Testis (tissue), 3 donors: Measurements from ENCODE around the gene SMAD6. TPM values are rescaled to one million over a fixed set of nuclear protein-coding genes. Genes with fewer than 3 reads are reported as not detected.

Experiments
- DNase-seq: peaks from one replicate; pipeline ENCODE4 v3.0.0-alpha.2; 2019
- H3K27ac ChIP-seq, 2 donors: fragments of 200-600 bp; sonication (generic); one replicate each; pipeline ENCODE4 v1.5.1; 2019
- H3K27me3 ChIP-seq: fragments of 200-600 bp; sonication (generic); one replicate; pipeline ENCODE4 v1.5.1; 2019
- H3K36me3 ChIP-seq: fragments of 200-600 bp; sonication (generic); one replicate; pipeline ENCODE4 v1.5.1; 2017; ENCODE audit warnings: low read depth; ENCODE audit errors: missing control alignments
- H3K4me1 ChIP-seq: fragments of 200-600 bp; sonication (generic); one replicate; pipeline ENCODE4 v1.5.1; 2019
- H3K4me3 ChIP-seq, 2 donors: fragments of 200-600 bp; sonication (generic); one replicate each; pipeline ENCODE4 v1.5.1; 2017 to 2019
- H3K9me3 ChIP-seq: fragments of 200-600 bp; sonication (generic); one replicate; pipeline ENCODE4 v1.5.1; 2017
- POLR2A ChIP-seq: fragments of 450-650 bp; IDR thresholded peaks from one replicate; pipeline ENCODE4 v1.6.1; 2017; ENCODE audit warnings: antibody characterized with exemption, mild to moderate bottlenecking, moderate library complexity
- WGBS, 2 donors: methylation state at CpG; one replicate each; pipeline ENCODE4 v1.1.5; 2018; 5-methylcytosine and 5-hydroxymethylcytosine counted together
- intact Hi-C: fragments of 100-400 bp; cut with DNase I; formaldehyde crosslinking; loops from one replicate; pipeline ENCODE4 v1.15.1; 2023; ENCODE audit warnings: low total_unique reads
- polyA plus RNA-seq: library from polyadenylated mRNA; stranded (reverse); fragments of 350-450 nt; fragmentation: Illumina TruSeq; extraction: RNeasy Lipid Tissue Mini Kit (QIAGEN cat#74804); gene quantifications from one replicate; pipeline ENCODE4 v1.2.3, GENCODE V29; 2014; ENCODE audit warnings: low read depth, low replicate concordance; ENCODE audit not compliant: insufficient read depth
- total RNA-seq, 2 donors: library from RNA; depleted of rRNA; stranded (reverse); fragments of >200 nt; gene quantifications; one replicate each; pipeline ENCODE4 v1.2.3, GENCODE V29; 2016
- TF ChIP-seq, protein P1 (sequence below), 3 experiments: fragments of 450-650 bp in 2 of 3; fragments of 200-600 bp in 1 of 3; sonication (generic) in 1 of 3; IDR thresholded peaks; one replicate each; pipeline ENCODE4 v1.5.1; 2016 to 2019; ENCODE audit warnings: antibody characterized with exemption in 3 of 3, mild to moderate bottlenecking in 2 of 3, moderate library complexity in 1 of 3

Gene SMAD6
- total and polyA plus RNA-seq, 3 donors from 2014 or later, result 3.2 to 19.4 (median 17.5) TPM

DNA sequence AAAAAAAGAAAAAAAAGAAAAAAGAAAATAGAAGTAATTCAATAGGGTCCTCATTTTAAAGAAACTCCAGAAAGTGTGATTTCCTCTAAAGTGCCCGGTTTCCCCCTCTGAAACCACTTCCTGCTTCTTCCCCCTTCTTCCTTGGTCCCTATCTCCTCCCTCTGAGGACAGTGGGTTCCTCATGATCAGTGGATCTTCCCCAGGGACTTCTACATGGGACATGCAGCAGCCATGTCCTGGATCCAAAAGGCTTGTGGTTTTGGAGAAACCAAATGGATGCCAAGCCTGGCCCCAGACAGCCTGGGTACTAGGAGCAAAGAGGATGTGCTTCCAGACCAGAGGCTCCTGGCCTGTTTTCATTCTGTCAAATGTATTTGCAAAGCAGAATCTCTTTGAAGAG lies 26.6 kb upstream of the SMAD6 start:
- peaks cover 22% of the 10 kb centered on the region for H3K4me1 ChIP-seq
- no peaks in the 10 kb centered on the region for H3K27me3 ChIP-seq
- DNase-seq, result no peak
- 64 to 91% methylated on average over 1 of the region's 1 CpG for WGBS, 2 donors
- no peaks in the 10 kb centered on the region for H3K36me3 ChIP-seq
- intact Hi-C loops, result no loop called here
- no peak overlapping the region for H3K27ac ChIP-seq
- no peaks in the 10 kb centered on the region for H3K9me3 ChIP-seq
- TF ChIP-seq POLR2A, result no peak
- TF ChIP-seq, protein P1, sequence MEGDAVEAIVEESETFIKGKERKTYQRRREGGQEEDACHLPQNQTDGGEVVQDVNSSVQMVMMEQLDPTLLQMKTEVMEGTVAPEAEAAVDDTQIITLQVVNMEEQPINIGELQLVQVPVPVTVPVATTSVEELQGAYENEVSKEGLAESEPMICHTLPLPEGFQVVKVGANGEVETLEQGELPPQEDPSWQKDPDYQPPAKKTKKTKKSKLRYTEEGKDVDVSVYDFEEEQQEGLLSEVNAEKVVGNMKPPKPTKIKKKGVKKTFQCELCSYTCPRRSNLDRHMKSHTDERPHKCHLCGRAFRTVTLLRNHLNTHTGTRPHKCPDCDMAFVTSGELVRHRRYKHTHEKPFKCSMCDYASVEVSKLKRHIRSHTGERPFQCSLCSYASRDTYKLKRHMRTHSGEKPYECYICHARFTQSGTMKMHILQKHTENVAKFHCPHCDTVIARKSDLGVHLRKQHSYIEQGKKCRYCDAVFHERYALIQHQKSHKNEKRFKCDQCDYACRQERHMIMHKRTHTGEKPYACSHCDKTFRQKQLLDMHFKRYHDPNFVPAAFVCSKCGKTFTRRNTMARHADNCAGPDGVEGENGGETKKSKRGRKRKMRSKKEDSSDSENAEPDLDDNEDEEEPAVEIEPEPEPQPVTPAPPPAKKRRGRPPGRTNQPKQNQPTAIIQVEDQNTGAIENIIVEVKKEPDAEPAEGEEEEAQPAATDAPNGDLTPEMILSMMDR (IDR thresholded peaks at IDR 0.05), result no peak
- H3K4me3 ChIP-seq, result no peak overlapping the region

DNA sequence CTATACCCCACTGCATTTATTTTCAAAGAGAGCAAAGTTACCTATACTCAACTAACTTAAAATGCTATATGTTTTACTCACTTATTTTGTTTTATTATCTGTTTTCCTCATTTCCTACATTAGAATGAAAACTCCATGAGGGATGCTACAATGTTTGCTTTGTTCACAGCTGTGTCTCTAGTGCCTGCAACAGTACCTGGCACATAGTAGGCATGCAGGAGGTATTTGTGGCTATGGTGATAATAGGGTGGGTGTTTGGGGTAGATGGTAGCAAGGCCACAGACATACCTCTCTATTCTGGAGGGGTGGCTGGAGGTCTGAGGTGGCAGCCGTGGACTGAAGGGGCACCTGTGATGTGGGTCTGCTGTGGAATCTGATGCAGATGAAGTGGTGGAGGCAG lies 24.7 kb upstream of the SMAD6 start:
- Histone ChIP-seq H3K4me1 (peaks cover 28% of the 10 kb centered on the region), H3K27ac (peak overlapping the region in 1 of 2 donors; percentile 74), H3K4me3 (no peak overlapping the region), H3K9me3 (no peaks in the 10 kb centered on the region), H3K27me3 (no peaks in the 10 kb centered on the region), H3K36me3 (no peaks in the 10 kb centered on the region)
- WGBS, 2 donors, result 86 to 100% methylated on average over 1 of the region's 1 CpG
- intact Hi-C loops, result no loop called here
- DNase-seq, result no peak
- TF ChIP-seq, protein P1 (IDR thresholded peaks at IDR 0.05), result no peak
- TF ChIP-seq POLR2A, result no peak

DNA sequence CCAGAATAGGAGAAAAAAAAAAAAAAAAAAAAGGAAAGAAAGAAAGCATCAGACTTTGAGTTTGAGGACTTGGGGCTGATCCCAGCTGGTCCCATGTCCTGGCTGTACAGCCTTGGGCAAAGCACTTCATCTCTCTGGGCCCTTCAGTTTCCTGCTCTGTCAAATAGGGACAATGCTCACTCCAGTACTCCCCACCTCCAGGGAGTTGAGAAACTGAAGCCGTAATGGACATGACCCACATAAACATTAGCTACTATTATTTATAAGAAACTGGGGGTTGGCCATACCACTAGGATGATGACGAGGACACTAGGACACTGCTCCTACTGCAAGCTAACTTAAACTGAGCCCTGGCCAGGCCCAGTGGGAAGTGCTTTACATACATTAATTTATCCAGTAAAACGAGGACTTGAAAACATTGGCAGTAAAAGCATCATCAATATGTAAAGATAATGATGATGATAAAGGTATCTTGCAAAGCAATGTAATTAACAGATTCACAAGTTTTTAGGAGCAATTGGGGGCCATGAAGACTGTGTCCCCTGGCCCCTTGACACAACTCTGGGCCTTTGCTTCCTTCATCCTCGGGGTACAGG lies 22.9 kb upstream of the SMAD6 start:
- Histone ChIP-seq H3K27me3 (no peaks in the 10 kb centered on the region), H3K36me3 (no peaks in the 10 kb centered on the region), H3K27ac (peak overlapping the region; percentile 67 to 74), H3K9me3 (no peaks in the 10 kb centered on the region), H3K4me1 (peaks cover 28% of the 10 kb centered on the region), H3K4me3 (no peak overlapping the region)
- no peak for TF ChIP-seq POLR2A
- TF ChIP-seq, protein P1 (IDR thresholded peaks at IDR 0.05), result no peak
- DNase-seq, result no peak
- intact Hi-C loops, result no loop called here
- 40 to 68% methylated on average over 3 to 4 of the region's 4 CpGs for WGBS, 2 donors

DNA sequence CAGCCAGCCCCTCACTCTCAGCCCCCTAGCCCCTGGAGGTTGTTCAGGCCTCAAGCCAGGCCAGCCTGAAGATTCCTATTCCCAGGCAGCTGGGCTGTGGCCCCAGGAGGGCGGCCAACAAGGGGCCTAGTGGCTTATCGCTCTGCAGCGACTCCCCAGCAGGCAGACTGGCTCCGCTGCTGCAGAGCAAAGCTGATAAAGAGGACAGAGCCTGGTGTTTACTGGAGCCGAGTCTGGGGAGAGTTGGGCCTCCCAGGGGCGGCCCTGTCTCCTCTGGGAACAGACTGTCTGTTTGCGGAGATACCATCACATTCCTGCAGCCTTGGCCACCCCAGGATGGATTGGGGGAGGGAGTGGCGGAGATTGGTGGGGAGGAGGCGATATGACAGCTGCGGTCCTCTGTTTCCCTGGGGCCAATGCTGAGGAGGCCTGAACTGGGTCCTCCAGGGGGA lies 22.4 kb upstream of the SMAD6 start:
- Histone ChIP-seq H3K4me3 (no peak overlapping the region), H3K4me1 (peaks cover 28% of the 10 kb centered on the region), H3K27me3 (no peaks in the 10 kb centered on the region), H3K9me3 (no peaks in the 10 kb centered on the region), H3K36me3 (no peaks in the 10 kb centered on the region), H3K27ac (peak overlapping the region; percentile 42 to 74)
- WGBS, 2 donors, result 35% methylated on average over 10 of the region's 10 CpGs; no CpG with 5 or more reads in 1 of the 2 donors
- intact Hi-C loops, result no loop called here
- DNase-seq, result peak; percentile 81
- TF ChIP-seq POLR2A, result no peak
- TF ChIP-seq, protein P1 (IDR thresholded peaks at IDR 0.05), result no peak

DNA sequence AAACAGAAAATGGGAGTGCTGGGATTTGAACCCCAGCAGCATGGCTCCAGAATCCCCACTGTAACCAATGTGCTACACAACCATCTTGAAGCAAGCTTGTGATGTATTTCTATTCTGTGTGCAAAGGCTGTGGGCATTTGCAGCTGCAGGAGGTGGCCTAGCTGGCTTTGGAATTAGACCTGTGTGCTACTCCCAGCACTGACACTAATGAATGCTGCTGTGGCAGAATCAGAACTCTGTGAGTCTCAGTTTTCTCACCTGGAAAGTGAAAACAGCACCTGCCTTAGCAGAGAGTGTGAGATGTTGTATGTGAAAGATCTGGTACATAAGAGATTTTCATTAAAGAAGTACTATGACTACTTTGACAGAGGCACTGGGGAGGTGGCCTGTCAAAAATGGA lies 21.5 kb upstream of the SMAD6 start:
- Histone ChIP-seq H3K4me1 (peaks cover 28% of the 10 kb centered on the region), H3K27ac (peak overlapping the region; percentile 63 to 74), H3K4me3 (no peak overlapping the region), H3K9me3 (no peaks in the 10 kb centered on the region), H3K27me3 (no peaks in the 10 kb centered on the region), H3K36me3 (no peaks in the 10 kb centered on the region)
- no peak for DNase-seq
- TF ChIP-seq, protein P1 (IDR thresholded peaks at IDR 0.05), result no peak
- TF ChIP-seq POLR2A, result no peak
- intact Hi-C loops, result no loop called here
